ENCODE results near the gene SLAMF8.
A peak's percentile ranks its signal among the peaks of the same experiment; 100 is the strongest.

The SLAMF8 gene

GRCh38 chr1:159821171-159821867 is 5.4 kb upstream of the SLAMF8 start:
- no peak for DNase-seq

- DNase-seq: no peak
Observed at GRCh38 chr1:159823406-159823805, 3.3 kb upstream of the SLAMF8 start.

GRCh38 chr1:159825564-159825963 is 1.1 kb upstream of the SLAMF8 start:
- DNase-seq: no peak

GRCh38 chr1:159827102-159827490 is 423 bp downstream of the SLAMF8 start:
- no peak for DNase-seq

GRCh38 chr1:159827549-159827948 is 876 bp downstream of the SLAMF8 start:
- no peak for DNase-seq

GRCh38 chr1:159828176-159828575 is 1.5 kb downstream of the SLAMF8 start:
- no peak for DNase-seq

GRCh38 chr1:159828581-159829272 is 2.1 kb downstream of the SLAMF8 start:
- no peak for DNase-seq

- no peak for DNase-seq
Observed at GRCh38 chr1:159829273-159829634, 2.6 kb downstream of the SLAMF8 start.

GRCh38 chr1:159829822-159830465 is 3.3 kb downstream of the SLAMF8 start:
- peak; percentile 85 for DNase-seq

- no peak for DNase-seq
Observed at GRCh38 chr1:159830722-159831121, 4.0 kb downstream of the SLAMF8 start.

GRCh38 chr1:159831412-159832141 is 4.9 kb downstream of the SLAMF8 start:
- DNase-seq: no peak

- no peak for DNase-seq
Observed at GRCh38 chr1:159832309-159832708, 5.6 kb downstream of the SLAMF8 start.

GRCh38 chr1:159835356-159835755 is 8.7 kb downstream of the SLAMF8 start:
- peak; percentile 54 for DNase-seq

- no peak for DNase-seq
Observed at GRCh38 chr1:159835862-159836525, 9.3 kb downstream of the SLAMF8 start.

- DNase-seq: no peak
Observed at GRCh38 chr1:159838715-159839114, 12.0 kb downstream of the SLAMF8 start.

- DNase-seq: no peak
Observed at GRCh38 chr1:159839116-159839849, 12.6 kb downstream of the SLAMF8 start.

- DNase-seq: no peak
Observed at GRCh38 chr1:159841749-159842148, 15.1 kb downstream of the SLAMF8 start.

- no peak for DNase-seq
Observed at GRCh38 chr1:159843459-159843858, 16.8 kb downstream of the SLAMF8 start.

- no peak for DNase-seq
Observed at GRCh38 chr1:159845751-159846629, 19.3 kb downstream of the SLAMF8 start.

GRCh38 chr1:159847231-159847630 is 20.6 kb downstream of the SLAMF8 start:
- no peak for DNase-seq

- no peak for DNase-seq
Observed at GRCh38 chr1:159848326-159848725, 21.7 kb downstream of the SLAMF8 start.
